ENCODE results near the gene GSPT1. TPM values are rescaled to one million over a fixed set of nuclear protein-coding genes. Genes with fewer than 3 reads are reported as not detected.
"Not testable (repeated sequence)": the region's sequence is repeated elsewhere in the genome, so short reads cannot be mapped to it uniquely, and the experiment has no call there.

GSPT1 gene
- total RNA-seq, 1 experiment from 2014 or later, result 216 TPM

GRCh38 chr16:11824362-11824761, 91.4 kb downstream of the GSPT1 start:
- H3K9me3 ChIP-seq (ENCODE audit: low read depth, low read length, poor library complexity, severe bottlenecking), result no peaks in the 10 kb centered on the region
- POLR2A ChIA-PET (ENCODE audit: low non-redundant PET), result interaction anchor here (0.7 kb wide), 1 partner anchor 27 kb away, joined by 7 read pairs; the partner anchor contains the start of gene ZC3H7A
- intact Hi-C loops (cut with micrococcal nuclease; ENCODE audit: unreplicated experiment), result no loop called here

DNA sequence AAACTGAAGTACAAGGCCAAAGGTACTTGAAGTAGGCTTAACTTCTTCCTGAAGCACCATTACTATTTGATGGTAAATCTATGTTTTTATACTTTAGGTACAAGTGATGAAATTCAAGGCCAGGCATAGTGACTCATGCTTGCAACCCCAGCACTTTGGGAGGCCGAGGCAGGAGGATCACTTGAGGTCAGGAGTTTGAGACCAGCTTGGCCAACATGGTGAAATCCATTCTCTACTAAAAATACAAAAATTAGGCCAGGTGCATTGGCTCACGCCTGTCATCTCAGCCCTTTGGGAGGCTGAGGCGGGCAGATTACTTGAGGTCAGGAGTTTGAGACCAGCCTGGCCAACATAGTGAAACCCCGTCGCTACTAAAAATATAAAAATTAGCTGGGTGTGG, 92.1 kb downstream of the GSPT1 start:
- H3K27me3 ChIP-seq (replicated peaks; ENCODE audit: insufficient read depth, low read depth, low read length, poor library complexity); BruUV-seq (replicated peaks); H3K4me3 ChIP-seq (ENCODE audit: low read depth, low read length, poor library complexity, severe bottlenecking); CTCF ChIA-PET; H3K9me3 ChIP-seq (ENCODE audit: low read depth, low read length, poor library complexity, severe bottlenecking); DNase-seq (ENCODE audit: low spot score); H3K36me3 ChIP-seq (ENCODE audit: insufficient read depth, low read length, poor library complexity, severe bottlenecking); intact Hi-C loops (cut with micrococcal nuclease; ENCODE audit: unreplicated experiment); POLR2A ChIA-PET (ENCODE audit: low non-redundant PET); H3K4me1 ChIP-seq (ENCODE audit: insufficient read depth, low read length, poor library complexity, severe bottlenecking); H3K27ac ChIP-seq (ENCODE audit: low read depth, low read length, poor library complexity, severe bottlenecking): not testable (repeated sequence)

More at GRCh38 chr16:11824362-11824761, 91.4 kb downstream of the GSPT1 start:
- CTCF ChIA-PET, result no interaction called here
- DNase-seq (ENCODE audit: low spot score), result no peak
- TF ChIP-seq, protein P1, sequence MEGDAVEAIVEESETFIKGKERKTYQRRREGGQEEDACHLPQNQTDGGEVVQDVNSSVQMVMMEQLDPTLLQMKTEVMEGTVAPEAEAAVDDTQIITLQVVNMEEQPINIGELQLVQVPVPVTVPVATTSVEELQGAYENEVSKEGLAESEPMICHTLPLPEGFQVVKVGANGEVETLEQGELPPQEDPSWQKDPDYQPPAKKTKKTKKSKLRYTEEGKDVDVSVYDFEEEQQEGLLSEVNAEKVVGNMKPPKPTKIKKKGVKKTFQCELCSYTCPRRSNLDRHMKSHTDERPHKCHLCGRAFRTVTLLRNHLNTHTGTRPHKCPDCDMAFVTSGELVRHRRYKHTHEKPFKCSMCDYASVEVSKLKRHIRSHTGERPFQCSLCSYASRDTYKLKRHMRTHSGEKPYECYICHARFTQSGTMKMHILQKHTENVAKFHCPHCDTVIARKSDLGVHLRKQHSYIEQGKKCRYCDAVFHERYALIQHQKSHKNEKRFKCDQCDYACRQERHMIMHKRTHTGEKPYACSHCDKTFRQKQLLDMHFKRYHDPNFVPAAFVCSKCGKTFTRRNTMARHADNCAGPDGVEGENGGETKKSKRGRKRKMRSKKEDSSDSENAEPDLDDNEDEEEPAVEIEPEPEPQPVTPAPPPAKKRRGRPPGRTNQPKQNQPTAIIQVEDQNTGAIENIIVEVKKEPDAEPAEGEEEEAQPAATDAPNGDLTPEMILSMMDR (conservative IDR thresholded peaks at IDR 0.05; ENCODE audit: low read depth, low read length), result no peak
- no peak for TF ChIP-seq EZH2 (IDR thresholded peaks at IDR 0.05; ENCODE audit: borderline replicate concordance, low read depth, low read length, poor library complexity, severe bottlenecking)
- H3K4me3 ChIP-seq (ENCODE audit: low read depth, low read length, poor library complexity, severe bottlenecking), result no peak overlapping the region
- no peaks in the 10 kb centered on the region for H3K4me1 ChIP-seq (ENCODE audit: insufficient read depth, low read length, poor library complexity, severe bottlenecking)
- no peaks in the 10 kb centered on the region for H3K27me3 ChIP-seq (replicated peaks; ENCODE audit: insufficient read depth, low read depth, low read length, poor library complexity)
- H3K27ac ChIP-seq (ENCODE audit: low read depth, low read length, poor library complexity, severe bottlenecking), result no peak overlapping the region
- BruUV-seq (replicated peaks), result no TSS peak
- no peaks in the 10 kb centered on the region for H3K36me3 ChIP-seq (ENCODE audit: insufficient read depth, low read length, poor library complexity, severe bottlenecking)

DNA sequence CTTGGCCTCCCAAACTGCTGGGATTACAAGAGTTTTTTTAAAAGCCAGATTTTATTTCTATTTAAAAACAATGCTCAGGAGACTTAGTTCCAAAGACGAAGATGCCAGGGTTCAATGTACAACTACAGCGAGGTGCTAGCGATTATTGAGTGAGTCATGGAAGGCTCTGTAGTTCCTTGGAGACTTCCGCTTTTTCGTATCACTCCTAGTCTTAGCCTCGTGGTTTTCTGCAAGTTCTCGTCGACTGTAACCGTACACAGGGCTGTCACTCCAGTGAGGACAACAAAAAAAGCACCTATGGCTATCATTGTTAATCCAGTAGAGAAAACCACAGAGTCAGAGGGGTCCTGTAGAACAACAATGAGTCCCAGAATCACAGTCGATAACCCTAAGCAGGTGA, 96.0 kb downstream of the GSPT1 start:
- no TSS peak for BruUV-seq (replicated peaks)
- Histone ChIP-seq H3K9me3 (ENCODE audit: low read depth, low read length, poor library complexity, severe bottlenecking) (no peaks in the 10 kb centered on the region), H3K36me3 (ENCODE audit: insufficient read depth, low read length, poor library complexity, severe bottlenecking) (no peaks in the 10 kb centered on the region), H3K27me3 (replicated peaks; ENCODE audit: insufficient read depth, low read depth, low read length, poor library complexity) (no peaks in the 10 kb centered on the region), H3K4me3 (ENCODE audit: low read depth, low read length, poor library complexity, severe bottlenecking) (no peak overlapping the region), H3K4me1 (ENCODE audit: insufficient read depth, low read length, poor library complexity, severe bottlenecking) (no peaks in the 10 kb centered on the region), H3K27ac (ENCODE audit: low read depth, low read length, poor library complexity, severe bottlenecking) (no peak overlapping the region)
- ChIA-PET CTCF (no interaction called here), POLR2A (ENCODE audit: low non-redundant PET) (no interaction called here)
- intact Hi-C loops (cut with micrococcal nuclease; ENCODE audit: unreplicated experiment), result loop anchor here (10.0 kb wide), 2 partner anchors 175 to 855 kb away; no protein-coding TSS in a partner anchor
- TF ChIP-seq, protein P1 (conservative IDR thresholded peaks at IDR 0.05; ENCODE audit: low read depth, low read length), result no peak
- TF ChIP-seq EZH2 (IDR thresholded peaks at IDR 0.05; ENCODE audit: borderline replicate concordance, low read depth, low read length, poor library complexity, severe bottlenecking), result no peak
- no peak for DNase-seq (ENCODE audit: low spot score)

GRCh38 chr16:11818970-11819369, 96.8 kb downstream of the GSPT1 start:
- H3K4me1 ChIP-seq (ENCODE audit: insufficient read depth, low read length, poor library complexity, severe bottlenecking); DNase-seq (ENCODE audit: low spot score); H3K9me3 ChIP-seq (ENCODE audit: low read depth, low read length, poor library complexity, severe bottlenecking); POLR2A ChIA-PET (ENCODE audit: low non-redundant PET); H3K27ac ChIP-seq (ENCODE audit: low read depth, low read length, poor library complexity, severe bottlenecking); H3K27me3 ChIP-seq (replicated peaks; ENCODE audit: insufficient read depth, low read depth, low read length, poor library complexity); CTCF ChIA-PET; H3K36me3 ChIP-seq (ENCODE audit: insufficient read depth, low read length, poor library complexity, severe bottlenecking); BruUV-seq (replicated peaks); H3K4me3 ChIP-seq (ENCODE audit: low read depth, low read length, poor library complexity, severe bottlenecking): not testable (repeated sequence)
- intact Hi-C loops (cut with micrococcal nuclease; ENCODE audit: unreplicated experiment), result loop anchor here (10.0 kb wide), 2 partner anchors 174 to 854 kb away; no protein-coding TSS in a partner anchor

Other genes starting within 250 kb of the GSPT1 start
- 13.0 and 14.6 TPM in 2 replicates for gene SNN, start 247.5 kb downstream of the GSPT1 start, total RNA-seq (2021)
- gene TXNDC11, start 173.1 kb downstream of the GSPT1 start, total RNA-seq (2021), result 17.0 and 17.6 TPM in 2 replicates
- 65.0 and 67.2 TPM in 2 replicates for gene ZC3H7A, start 118.7 kb downstream of the GSPT1 start, total RNA-seq (2021)
- gene RSL1D1, start 64.4 kb downstream of the GSPT1 start, total RNA-seq (2021), result 313 and 365 TPM in 2 replicates
- gene NPIPB2, start 26.1 kb upstream of the GSPT1 start, total RNA-seq (2021), result 9.2 and 9.6 TPM in 2 replicates
- not detected in 2 replicates for gene TNFRSF17, start 49.3 kb upstream of the GSPT1 start, total RNA-seq (2021)
- gene SNX29, start 60.8 kb upstream of the GSPT1 start, total RNA-seq (2021), result 10.1 and 14.3 TPM in 2 replicates

All from A673 (cell line).